Stimulated activated naive CD4-positive, alpha-beta T cell (primary cell): ENCODE data around the gene DNAJC30.

Experiments used
- DNase-seq, 6 experiments: peaks; one replicate each; lab custom pipeline; 2025; lab: John Stamatoyannopoulos, UW

The DNAJC30 gene

DNA sequence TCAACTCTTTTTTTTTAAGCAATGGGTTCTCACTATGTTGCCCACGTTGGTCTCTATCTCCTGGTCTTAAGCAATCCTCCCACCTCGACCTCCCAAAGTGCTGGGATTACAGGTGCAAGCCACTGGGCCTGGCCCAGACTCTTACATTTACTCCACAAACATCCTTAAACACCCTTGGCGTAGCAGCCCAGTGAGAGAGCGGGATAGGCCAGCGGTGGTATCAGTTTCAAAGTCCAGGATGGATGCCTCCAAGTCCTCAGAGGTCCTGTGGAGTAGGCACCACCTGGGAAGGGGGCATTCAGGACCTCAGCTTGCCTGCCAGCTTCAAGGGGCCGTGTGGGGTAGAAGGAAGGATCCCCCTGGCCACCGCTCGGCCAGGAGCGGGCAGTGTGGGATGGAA is 33.7 kb downstream of the DNAJC30 start:
- DNase-seq: no peak

DNA sequence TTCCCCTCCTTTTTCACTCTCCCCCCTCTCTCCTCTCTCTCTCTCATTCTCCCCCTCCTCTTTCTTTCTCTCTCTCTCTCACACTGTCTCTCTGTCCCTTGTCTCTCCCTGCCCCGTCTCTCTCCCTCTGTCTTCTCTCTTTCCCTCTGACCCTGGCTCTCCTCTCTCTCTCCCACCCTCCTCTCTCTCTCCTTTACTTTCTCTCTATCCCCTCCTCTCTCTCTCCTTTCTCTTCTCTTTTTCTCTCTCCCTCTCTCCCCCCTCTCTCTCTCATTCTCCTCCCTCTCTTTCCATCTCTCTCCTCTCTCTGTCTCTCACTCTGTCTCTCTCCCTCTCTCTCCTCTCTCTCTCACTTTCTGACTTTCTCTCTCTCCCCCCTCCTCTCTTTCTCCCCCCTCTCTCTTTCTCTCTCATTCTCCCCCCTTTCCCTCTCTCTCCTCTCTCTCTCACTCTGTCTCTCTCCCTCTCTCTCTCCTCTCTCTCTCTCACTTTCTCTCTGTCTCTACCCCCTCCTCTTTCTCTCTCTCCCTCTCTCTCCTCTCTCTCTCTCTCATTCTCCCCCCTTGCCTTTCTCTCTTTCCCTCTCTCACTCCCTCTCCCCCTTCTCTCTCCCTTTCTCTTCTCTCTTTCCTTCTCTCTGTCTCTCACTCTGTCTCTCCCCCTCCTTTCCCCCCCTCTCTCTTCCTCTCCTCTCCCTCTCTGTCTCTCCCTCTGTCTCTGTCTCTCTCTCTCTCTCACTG is 34.5 kb downstream of the DNAJC30 start:
- no peak for DNase-seq

DNA sequence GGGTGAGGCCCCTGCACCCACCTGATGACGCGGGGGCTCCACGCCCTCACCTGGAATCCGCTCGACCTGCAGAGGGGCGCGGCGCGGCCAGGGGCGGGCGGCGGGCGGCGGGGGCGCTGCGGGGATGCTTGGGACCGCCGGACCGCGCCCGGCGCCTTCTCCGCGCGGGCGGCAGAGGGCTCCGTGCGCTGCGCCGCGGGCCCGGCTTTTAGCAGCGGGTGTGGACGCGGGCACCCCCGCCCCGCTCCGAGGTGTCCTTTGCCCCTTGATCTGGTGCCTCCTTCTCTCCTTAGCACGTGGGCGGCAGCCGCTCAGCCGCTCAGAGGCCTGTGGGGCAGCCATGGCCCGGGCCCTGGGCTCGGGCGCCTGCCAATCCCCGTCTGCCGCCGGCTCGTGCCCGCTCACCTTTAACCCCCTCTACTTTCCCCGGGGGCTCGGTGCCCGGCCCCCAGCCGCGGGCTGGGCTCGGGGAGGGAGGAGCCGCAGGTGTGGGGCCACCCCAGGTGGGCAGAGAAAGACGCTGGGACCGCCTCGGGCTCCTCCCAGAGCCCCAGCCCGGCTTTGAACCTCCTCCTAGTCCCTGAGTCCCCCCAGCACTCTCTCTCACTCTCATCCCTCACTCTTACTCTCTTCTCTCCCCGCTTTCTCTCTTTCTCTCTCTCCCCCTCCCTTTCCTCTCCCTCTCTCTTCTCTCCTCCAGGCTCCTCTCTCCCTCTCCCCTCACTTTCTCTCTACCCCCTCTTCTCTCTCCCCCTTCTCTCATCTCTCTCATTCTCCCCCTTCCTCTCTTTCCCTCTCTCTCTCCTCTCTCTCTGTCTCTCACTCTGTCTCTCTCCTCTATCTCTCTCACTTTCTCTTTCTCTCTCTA is 35.3 kb downstream of the DNAJC30 start:
- DNase-seq: peak in 3 of 6 experiments; percentile 13 to 17 (median 17)

DNA sequence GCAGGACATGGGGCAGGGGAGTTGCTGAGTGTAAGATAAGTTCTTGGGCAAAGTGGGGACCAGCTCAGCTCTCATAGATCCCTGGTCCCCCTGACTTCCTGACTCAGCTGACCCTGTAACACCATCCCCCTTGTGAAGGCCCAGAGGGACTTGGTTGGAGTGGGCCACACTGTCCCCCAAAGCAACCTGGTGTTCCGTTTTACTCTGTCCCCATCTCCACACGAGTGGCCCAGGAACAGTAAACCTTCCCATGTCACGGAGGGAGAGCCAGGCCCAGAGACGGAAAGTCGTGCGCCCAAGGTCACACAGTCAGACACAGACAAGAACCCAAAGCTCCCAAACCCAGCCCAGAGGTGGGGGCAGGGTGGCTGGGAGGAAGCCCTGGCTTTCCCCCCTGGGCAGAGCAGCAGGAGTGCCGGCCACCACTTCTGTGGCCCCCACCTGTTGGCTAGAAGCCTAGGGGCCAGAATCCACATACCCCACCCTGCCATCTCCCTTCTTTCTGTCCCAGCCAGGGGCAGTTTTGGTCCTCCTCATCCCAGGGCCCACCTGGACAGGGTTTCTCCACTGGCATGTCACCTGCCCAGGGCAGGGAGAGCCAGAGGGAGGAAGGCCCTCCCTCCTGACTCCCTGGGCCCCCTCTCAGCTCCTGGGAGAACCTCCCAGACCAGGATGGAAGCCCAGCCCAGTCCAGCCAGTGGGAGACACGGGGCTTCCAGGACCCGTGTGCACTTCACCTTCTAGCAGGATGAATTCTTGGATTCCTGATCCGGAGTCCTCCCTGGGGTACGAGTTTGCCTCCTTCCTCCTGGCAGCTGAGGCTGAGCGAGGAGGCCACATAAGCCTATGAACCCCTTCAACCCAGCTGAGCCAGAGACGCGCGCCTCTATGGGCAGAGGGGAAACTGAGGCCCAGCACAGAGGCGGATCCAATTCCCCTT is 36.2 kb downstream of the DNAJC30 start:
- DNase-seq: no peak

DNA sequence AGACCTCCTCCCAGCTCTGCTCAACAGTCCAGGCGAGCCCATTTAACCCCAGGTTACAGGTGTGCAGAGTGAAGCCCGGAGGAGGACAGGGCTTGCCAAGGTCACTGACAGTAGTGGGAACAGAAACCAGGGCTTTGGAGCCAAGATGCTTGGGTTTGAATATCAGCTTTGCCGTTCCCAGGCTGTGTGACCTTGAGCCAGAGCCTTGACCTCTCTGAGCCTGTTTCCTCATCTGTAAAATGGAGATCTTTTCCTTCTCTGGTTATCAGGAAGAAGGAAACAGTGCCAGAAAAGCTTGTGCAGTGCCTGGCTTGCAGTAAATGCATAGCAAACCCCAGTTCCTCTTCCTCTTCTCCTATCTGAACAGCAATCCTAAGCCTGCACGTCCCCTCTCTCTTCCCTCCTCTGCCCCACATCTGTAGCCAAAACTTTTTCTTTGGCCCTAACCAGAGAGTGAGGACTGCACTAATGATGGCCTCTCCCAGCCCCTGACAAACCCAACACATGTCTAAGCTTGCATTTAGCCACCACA is 37.5 kb downstream of the DNAJC30 start:
- no peak for DNase-seq

DNA sequence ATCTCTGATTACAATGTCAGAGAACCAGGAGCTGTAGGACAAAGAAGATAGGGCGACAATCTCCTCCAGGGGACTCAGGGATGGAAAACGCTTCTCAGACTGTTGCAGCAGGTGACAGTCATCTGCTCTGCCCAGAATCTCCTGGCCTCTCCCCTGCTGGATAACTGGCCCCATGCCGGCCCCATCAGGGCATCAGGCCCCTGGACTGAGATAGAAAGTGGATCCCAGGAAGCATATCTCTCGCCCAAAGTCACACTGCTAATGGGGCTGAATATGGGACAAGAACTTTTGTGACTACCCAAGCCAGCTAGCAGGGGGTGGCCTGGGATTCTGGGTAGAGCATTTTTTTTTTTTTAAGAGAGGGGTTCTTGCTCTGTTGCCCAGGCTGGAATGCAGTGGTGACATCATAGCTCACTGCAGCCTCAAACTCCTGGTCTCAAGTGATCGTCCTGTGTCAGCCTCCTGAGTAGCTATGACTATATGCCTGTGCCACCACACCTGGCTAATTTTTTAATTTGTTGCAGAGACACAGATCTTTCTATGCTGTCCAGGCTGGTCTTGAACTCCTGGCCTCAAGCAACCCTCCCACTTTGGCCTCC is 38.5 kb downstream of the DNAJC30 start:
- DNase-seq: no peak

DNA sequence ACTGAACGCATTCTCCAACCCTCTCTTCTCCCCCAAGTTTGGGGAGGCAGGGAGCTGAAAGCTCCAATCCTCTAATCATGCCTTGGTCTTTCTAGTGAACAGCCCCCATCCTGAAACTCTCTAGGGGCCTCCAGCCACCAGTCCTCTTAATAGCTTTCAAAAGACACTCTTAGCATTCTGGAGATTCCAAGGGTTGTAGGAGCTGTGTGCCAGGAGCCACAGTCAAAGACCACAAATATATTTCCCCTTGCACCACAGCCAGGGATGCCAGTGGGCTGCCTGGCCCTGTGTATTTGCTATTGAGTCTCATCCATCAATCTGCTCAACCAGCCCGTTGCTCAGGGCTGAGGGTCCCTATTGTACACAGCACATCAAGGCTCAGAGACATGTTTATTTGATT is 40.4 kb downstream of the DNAJC30 start:
- no peak for DNase-seq

DNA sequence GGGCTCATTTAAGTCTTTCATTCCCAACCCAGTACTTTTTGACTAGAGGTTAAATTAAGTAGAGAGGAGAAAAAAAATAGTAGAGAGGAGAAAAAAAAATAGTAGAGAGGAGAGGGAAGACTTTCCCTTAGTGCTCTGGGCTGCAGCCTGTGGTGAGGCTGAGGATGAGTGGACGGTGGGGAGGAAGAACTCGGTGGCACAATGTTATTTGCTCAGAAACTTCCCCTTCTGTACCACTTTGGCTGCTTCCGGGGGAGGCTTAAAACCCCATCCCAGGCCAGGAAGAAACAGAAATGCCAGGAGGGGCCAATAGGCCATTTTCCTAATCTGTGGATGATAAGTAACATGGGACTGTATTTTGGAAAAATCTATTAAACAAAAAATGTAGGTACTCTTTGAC is 44.3 kb downstream of the DNAJC30 start:
- DNase-seq: no peak

DNA sequence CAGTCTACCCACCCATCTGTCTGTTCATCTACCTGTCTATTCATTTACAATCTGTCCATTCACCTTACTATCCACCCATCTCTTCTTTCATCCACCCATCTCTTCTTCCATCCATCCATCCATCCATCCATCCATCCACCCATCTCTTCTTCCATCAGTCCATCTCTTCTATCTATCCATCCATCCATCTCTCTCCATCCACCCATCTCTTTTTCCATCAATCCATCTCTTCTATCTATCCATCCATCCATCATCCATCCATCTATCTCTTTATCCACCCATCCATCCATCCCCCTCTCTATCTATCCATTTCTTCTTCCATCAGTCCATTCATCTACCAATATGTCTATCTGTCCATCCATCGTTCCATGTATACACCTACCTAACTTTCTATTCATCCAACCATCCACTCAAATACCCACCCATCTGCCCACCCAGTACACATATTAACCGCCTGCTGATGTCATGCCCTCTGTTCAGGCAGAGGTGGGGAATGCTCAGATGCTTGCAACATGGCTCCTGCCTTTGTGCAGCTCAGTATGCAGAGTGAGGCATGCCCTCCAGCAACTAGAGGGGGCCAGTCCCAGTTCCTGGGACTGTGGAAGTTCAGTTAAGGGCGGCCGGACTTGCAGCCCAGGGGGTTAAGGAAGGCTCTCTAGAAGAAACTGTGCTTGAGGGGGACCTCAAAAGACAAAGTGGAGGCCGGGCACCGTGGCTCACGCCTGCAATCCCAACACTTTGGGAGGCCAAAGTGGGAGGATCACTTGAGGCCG is 47.6 kb downstream of the DNAJC30 start:
- DNase-seq: no peak

DNA sequence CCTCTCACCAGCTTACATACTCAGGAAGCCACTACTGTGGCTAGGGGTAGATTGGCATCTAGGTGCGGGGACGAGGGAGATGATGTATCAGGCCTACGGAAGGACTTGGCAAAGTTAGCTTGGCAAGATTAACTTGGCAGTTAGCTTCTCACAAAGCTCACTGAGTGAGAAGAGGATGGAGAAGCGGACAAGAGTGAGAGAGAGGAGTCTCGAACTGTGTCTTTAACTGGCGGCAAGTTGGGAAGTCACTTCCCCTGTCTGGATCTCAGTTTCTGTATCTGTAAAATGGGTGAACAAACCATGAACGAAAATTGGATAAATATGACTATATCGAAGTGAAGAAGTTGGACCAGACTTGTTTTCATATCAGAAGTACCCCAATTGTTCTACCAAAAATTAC is 49.4 kb downstream of the DNAJC30 start:
- DNase-seq: no peak

DNA sequence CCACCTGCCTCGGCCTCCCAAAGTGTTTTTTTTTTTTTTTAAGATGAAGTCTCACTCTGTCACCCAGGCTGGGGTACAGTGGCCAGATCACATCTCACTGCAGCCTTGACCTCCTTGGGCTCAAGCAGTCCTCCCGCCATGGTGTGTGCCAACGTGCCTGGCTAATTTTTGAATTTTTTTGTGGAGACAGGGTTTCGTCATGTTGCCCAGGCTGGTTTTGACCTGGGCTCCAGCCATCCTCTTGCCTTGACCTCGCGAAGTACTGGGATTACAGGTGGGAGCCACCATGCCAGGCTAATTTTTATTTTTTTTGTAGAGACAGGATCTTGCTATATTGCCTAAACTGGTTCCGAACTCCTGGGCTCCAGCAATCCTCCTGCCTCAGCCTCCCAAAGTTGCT is 49.9 kb downstream of the DNAJC30 start:
- no peak for DNase-seq

DNA sequence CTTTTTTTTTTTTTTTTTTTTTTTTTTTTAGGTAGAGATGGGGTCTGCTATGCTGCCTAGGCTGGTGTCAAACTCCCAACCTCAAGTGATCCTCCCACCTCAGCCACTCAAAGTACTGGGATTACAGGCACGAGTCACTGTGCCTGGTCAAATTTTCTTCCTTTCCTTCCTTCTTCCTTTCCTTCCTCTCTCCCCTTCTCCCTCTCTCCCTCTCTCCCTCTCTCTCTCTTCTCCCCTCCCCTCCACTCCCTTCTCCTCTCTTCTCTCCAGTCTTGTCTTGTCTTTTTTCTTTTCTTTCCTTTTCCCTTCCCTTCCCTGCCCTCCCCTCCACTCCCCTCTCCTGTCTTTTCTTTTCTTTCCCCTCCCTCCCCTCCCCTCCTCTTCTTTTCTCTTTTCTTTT is 51.7 kb downstream of the DNAJC30 start:
- no peak for DNase-seq
